HG03039 (cell line): ENCODE measurements around the gene ULK4.
"Not testable (repeated sequence)": the region's sequence is repeated elsewhere in the genome, so short reads cannot be mapped to it uniquely, and the experiment has no call there.

ENCODE experiments used
- ATAC-seq: cut with Tn5 transposase; IDR thresholded peaks from one replicate; pipeline ENCODE4 v1.9.1; 2021; ENCODE audit warnings: mild to moderate bottlenecking, moderate library complexity; ENCODE audit not compliant: unreplicated experiment

Gene ULK4

GRCh38 chr3:41961751-41962679, at the start of gene ULK4:
Gene ULK4, minus strand, starts transcription at chr3:41962103. Its CDS starts 7,344 bp downstream, at chr3:41954759.
- peak; percentile 92 for ATAC-seq

- no peak for ATAC-seq
Measured at GRCh38 chr3:42010530-42010929, 48.6 kb upstream of the ULK4 start.

DNA sequence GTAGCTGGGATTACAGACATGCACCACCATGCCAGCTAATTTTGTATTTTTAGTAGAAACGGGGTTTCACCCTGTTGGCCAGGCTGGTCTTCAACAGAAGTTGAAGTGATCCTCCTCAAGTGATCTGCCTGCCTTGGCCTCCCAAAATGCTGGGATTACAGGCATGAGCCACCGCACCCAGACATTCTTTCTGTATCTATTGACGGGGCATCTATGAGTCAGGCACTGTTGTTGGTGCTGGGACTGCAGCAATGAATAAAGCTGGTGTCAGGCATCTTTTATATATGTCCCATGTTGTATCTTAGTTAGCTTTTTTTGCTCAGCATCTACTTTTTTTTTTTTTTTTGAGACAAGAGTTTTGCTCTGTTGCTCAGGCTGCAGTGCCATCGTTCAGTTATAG, 47.6 kb upstream of the ULK4 start:
- no peak for ATAC-seq

DNA sequence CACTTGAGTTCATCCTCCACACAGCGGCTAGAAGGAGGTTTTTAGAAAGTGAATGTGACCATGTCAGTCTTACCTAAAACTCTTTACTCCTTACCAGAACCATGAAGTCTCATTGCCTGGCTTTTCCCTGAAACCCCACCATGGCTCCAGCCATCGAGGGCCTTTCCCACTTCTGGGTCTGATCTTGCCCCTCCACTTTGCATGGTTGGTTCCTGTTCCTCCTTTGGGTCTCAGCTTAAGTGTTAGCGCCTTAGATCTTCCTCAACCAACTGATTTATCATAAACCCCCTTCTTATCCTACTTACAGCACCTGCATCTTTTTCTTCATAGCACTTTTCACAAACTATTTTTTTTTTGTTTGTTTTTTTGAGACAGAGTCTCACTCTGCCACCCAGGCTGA, 45.9 kb upstream of the ULK4 start:
- no peak for ATAC-seq

DNA sequence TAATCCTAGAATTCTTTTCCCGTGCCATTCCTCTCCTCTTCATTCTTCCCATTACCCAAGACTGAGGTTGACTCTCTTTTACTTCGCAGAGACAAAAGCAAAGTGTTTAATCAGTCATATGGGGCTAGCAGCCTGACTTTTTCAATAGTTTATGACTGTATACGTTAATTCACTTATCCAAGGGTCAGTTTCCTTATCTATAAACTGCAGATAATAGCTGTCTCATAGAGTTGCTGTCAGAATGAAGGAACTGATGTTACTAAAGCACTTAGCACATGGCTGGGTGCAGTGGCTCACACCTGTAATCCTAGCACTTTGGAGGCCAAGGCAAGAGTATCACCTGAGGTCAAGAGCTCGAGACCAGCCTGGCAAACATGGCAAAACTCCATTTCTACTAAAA, 43.5 kb upstream of the ULK4 start:
- ATAC-seq: no peak

- ATAC-seq: no peak
Measured at GRCh38 chr3:42002790-42003189, 40.9 kb upstream of the ULK4 start.

DNA sequence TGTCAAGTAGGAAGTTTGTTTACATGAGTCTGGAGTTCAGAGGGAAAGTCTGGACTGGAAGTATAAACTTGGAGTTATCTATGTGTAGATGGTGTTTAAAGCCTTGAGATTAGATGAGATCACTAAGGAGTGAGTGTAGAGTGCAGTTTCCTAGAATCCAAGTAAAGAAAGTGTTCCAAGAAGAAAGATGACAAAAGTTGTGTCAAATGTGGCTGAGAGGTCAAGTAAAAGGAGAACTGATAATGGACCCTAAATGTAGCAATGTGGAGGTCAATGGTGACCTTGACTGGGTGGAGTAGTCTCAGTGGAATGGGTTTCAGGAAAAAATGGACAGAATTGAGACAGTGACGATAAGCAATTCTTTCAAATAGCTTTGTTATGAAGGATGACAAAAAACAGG, 39.9 kb upstream of the ULK4 start:
- ATAC-seq: no peak

- no peak for ATAC-seq
Measured at GRCh38 chr3:41999909-42000308, 38.0 kb upstream of the ULK4 start.

- no peak for ATAC-seq
Measured at GRCh38 chr3:41997702-41998550, 36.0 kb upstream of the ULK4 start.

- no peak for ATAC-seq
Measured at GRCh38 chr3:41991437-41991836, 29.5 kb upstream of the ULK4 start.

DNA sequence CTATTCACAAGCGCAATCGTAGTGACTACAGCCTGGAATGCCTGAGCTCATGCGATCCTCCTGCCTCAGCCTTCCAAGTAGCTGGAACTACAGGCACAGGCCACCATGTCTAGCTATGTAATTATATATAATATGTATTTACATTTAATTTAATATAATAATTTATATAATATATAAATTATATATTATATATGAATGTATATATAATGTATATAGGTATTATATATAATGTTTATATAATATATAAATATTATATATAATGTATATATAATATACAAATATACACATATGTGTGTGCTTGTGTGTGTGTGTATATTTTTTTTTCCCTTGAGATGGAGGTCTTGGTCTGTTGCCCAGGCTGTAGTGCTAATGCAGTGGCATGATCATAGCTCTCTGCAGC, 27.6 kb upstream of the ULK4 start:
- no peak for ATAC-seq

DNA sequence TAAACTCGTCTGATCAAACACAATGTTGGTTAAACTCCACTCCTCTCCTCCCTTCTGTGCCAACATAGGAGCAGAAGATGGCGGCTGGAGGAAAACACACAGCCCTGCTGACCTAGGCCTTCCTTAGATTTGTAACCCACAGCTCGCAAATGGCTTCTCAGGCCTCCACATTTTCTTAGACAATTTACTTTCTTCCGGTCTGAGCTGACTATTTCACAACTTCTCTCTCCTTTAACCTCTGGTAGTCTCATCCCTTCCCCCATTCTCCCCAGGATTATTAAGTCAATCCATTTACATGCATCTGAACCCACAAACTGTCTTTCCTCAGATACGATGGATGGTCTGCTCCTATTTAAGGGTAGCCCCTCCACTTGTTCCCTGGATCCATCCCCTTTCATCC, 25.7 kb upstream of the ULK4 start:
- ATAC-seq: no peak

GRCh38 chr3:41986561-41986960, 24.7 kb upstream of the ULK4 start:
- ATAC-seq: no peak

GRCh38 chr3:41985018-41985417, 23.1 kb upstream of the ULK4 start:
- no peak for ATAC-seq

GRCh38 chr3:41983091-41983490, 21.2 kb upstream of the ULK4 start:
- not testable (repeated sequence) for ATAC-seq

DNA sequence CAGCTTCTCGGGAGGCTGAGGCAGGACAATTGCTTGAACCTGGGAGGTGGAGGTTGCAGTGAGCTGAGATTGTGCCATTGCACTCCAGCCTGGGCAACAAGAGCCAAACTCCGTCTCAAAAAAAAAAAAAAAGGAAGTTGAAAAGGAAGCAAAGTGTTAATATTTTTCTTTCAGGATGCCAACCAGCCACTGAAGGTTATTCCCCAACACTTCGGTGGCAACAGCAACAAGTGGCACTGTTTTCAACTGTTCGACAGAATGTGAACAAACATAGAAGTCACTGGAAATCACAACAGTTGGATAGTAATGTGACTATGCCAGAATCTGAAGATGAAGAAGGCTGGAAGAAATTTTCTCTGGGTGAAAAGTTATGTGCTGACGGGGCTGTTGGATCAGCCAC, 15.5 kb upstream of the ULK4 start:
- not testable (repeated sequence) for ATAC-seq

DNA sequence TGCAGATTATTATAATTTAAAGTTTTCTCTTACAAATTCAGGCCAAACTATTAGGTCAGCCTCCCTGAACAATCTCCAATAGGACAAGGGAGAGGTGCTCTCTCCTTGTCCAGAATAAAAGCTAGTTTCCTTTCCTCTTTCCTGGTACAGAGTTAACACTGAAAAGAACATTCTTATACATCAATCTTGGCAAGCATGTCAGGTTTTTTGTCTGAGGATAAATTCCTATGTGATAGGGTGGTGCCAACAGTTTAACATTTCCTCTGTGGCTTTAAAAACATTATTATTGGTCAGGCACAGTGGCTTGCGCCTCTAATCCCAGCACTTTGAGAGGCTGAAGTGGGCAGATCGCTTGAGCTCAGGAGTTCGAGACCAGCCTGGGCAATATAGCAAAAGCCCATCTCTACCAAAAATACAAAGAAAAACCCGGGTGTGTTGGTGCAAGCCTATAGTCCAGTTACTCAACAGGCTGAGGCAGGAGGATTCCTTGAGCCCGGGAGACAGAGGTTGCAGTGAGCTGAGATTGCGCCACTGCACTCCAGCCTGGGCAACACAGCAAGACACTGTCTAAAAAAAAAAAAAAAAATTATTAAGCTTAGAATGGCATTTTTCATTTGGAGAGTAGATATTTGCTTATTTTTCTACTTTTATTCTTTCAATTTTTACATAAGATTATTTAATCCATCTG, 13.7 kb upstream of the ULK4 start:
- no peak for ATAC-seq

GRCh38 chr3:41974223-41974622, 12.3 kb upstream of the ULK4 start:
- ATAC-seq: no peak

- ATAC-seq: no peak
Measured at GRCh38 chr3:41972802-41973201, 10.9 kb upstream of the ULK4 start.

- no peak for ATAC-seq
Measured at GRCh38 chr3:41966206-41966605, 4.3 kb upstream of the ULK4 start.

DNA sequence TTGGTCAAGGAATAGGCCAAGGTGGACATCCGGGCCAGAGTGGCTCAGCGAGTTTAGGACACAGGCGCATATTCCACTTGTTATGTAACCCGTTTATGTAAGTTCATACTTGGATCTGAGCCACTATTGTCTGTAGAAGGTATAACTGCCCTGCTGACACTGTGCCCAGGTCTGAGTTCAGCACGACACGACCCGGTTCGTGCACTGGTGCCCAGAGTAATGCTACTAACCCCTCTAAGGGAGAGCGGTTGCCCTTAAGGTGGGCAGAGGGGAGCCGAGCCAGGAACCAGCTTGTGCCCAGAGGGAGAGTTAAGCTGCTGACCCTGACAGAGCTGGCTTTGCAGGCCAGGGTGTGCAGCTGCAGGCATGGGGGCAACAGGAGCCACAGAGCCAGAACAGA, 1.9 kb upstream of the ULK4 start:
- no peak for ATAC-seq
